IPS DF 6.9 (cell line): ENCODE measurements around the gene PARP6.
A peak's percentile ranks its signal among the peaks of the same experiment; 100 is the strongest.

Experiments used
- DNase-seq: peaks from one replicate; pipeline ENCODE4 v3.0.0-alpha.2; 2013; ENCODE audit warnings: low read depth, low spot score
- H3K27ac ChIP-seq: one replicate; pipeline ENCODE4 v1.5.1; 2013; ENCODE audit warnings: low read length, control low read depth
- H3K27me3 ChIP-seq: 2 replicates; pipeline ENCODE4 v1.6.1; 2013; ENCODE audit warnings: mild to moderate bottlenecking, low read length; ENCODE audit not compliant: control insufficient read depth, insufficient read depth
- H3K36me3 ChIP-seq: 2 replicates; pipeline ENCODE4 v1.6.1; 2013; ENCODE audit warnings: low read length; ENCODE audit not compliant: control insufficient read depth, insufficient read depth
- H3K4me1 ChIP-seq: 2 replicates; pipeline ENCODE4 v1.6.1; 2013; ENCODE audit warnings: low read length; ENCODE audit not compliant: control insufficient read depth, insufficient read depth
- H3K4me3 ChIP-seq: 2 replicates; pipeline ENCODE4 v1.5.1; 2013; ENCODE audit warnings: mild to moderate bottlenecking, low read length
- H3K9me3 ChIP-seq: 2 replicates; pipeline ENCODE4 v1.6.1; 2013; ENCODE audit warnings: low read length, inconsistent platforms; ENCODE audit not compliant: control insufficient read depth, insufficient read depth
- WGBS: extraction: QIAGEN DNeasy Blood & Tissue Kit; methylation state at CpG from one replicate; pipeline ENCODE4 v1.1.7; 2013; ENCODE audit warnings: mixed read lengths, missing lambda C conversion rate; ENCODE audit not compliant: insufficient read length, insufficient coverage; 5-methylcytosine and 5-hydroxymethylcytosine counted together

The PARP6 gene

DNA sequence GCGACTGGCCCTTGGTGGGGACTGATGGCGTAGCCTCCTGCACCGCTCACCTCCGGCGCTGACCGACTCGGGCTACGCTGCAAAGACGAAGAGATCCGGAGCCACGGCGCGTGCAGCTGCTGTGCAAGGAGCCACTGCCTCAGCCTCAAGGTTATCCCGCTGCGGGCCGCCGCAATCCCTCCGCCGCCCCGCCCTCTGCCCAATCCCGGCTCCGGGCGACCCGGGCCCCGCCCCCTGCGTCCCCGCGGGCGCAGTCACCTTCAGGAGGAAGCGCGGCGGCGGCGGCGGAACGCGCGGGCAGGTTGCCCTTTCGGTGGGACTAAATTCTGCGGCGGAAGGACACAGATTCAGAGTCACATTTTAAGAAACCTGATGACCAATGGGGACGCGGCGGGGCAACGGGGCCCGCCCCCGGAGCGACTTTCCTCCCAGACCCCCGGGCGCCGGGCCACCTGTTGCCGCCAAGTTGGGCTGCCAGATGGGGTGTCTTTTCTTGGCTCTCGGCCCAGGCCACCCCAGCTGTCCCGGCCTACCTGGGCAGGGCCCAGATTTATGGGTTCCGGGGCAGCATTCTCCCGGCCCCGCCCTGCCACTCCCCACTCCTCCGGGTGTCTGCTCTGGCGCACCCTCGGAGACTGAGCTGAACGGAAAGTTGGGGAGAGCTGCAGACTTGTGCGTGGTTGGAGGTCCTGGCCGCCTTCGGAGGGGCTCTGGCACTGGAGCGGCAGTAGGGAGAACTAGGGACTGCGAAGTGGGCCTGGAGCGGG is 41.1 kb downstream of the PARP6 start, which contains the start of gene PKM:
Gene PKM, minus strand, starts transcription at position 125 of the 767 bp plus-strand sequence. CDS start 12,093 bp downstream, outside the sequence.
- Histone ChIP-seq H3K9me3 (no peaks in the 10 kb centered on the region), H3K27me3 (no peaks in the 10 kb centered on the region), H3K4me1 (peaks cover 4% of the 10 kb centered on the region), H3K36me3 (no peaks in the 10 kb centered on the region), H3K27ac (no peak within 1 kb of the TSS), H3K4me3 (peak within 1 kb of the TSS; percentile 80)
- peak; percentile 99 for DNase-seq
- no CpG with 5 or more reads among the region's 67 CpGs for whole genome bisulfite sequencing

DNA sequence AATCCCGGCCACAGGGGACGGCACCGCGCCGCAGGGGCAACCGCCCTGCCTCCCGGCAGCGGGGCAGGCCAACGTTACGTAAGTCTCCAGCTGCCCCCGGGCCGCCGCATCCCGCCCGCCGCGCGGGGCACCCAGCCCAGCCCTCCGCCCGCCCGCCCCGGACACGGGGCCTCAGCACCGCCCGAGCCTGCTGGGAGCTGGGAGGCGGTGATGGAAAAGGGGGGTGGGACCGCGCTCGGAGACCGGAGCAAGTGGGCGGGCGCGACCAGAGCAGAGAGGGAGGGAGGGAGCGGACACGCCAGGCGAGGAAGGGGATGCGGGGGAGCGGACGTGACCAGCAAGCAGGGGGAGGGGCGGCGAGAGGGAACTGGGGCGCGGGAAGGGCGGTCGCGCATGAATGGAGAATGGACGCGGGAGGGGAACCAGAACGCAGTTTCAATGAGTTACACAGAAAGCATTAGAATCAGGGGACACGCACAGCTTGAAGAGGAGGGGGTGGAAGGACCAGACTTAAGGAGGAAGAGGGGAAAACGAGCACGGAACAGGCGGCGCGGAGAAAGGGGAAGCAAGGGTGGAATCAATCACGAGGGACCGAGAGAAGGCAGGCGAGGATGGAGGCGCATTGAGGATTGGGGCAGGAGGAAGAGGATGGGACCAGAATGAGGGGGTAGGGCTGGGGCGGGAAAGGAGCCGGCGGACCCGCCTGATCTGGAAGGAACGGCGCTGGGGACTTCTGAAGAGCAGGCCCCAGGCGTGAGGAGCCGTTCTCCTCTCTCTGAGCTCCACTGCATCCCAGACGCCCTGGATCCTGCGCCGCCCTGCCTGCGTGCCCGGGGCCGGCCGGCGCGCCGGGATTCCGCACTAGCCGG is 41.9 kb downstream of the PARP6 start:
- Histone ChIP-seq H3K27me3 (no peaks in the 10 kb centered on the region), H3K4me3 (peak overlapping the region; percentile 80), H3K9me3 (no peaks in the 10 kb centered on the region), H3K4me1 (peaks cover 5% of the 10 kb centered on the region), H3K36me3 (no peaks in the 10 kb centered on the region), H3K27ac (no peak overlapping the region)
- no peak for DNase-seq
- no CpG with 5 or more reads among the region's 79 CpGs for WGBS

DNA sequence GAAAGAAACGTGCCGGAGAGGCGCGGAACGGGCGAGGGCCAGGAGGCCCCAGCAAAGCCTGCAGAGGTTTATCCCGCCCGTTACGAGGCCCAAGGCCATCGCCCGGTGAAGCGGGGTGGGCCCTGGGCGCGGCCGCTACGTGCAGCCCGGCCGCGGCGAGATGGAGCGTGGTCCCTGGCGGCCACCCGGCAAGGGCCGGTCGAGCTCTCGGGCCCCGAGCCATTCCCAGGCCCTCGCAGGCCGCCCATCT is 42.5 kb downstream of the PARP6 start:
- Histone ChIP-seq H3K27ac (no peak overlapping the region), H3K27me3 (no peaks in the 10 kb centered on the region), H3K4me3 (peak overlapping the region; percentile 80), H3K36me3 (no peaks in the 10 kb centered on the region), H3K9me3 (no peaks in the 10 kb centered on the region), H3K4me1 (peaks cover 5% of the 10 kb centered on the region)
- no CpG with 5 or more reads among the region's 29 CpGs for WGBS
- no peak for DNase-seq

DNA sequence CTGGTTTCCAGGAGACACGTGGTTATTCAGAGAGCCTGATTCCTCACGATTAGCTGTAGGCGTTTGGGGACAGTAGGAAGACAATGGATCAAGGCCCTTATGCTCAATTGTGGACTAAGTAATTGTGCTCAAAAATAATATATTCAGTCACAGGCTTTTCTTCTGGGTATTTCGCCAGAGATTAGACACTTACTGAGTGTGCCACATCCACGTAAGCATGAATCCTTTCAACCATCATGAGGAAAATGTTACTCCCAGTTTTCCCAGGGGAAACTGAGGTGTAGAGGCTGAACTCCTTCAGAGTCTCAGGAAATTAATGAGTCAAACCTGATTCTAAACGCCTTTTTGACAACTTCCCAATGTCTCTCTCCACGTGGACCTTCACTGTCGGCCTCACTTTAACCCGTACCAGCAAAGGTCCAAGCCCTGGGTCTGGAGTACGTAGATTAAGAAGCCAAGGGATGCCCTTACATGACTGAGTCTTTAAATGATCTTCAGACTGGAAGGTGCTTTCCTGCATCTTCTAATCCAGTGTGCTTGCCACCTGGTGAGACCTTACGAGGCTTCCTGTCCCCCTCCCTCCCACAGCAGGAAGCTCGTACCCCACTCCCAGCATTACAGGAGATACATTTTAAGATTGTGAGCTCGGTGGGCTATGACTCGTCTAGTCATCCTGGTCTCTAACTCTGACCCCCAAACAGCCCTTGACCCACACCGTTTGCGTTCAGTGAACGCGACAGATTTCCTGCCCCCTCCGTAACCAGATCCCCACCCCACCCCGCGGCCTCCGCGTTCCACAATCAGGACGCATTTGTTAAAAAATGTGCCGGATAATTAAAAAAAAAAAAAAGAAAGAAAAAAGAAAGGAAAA is 43.0 kb downstream of the PARP6 start:
- Histone ChIP-seq H3K4me1 (peaks cover 5% of the 10 kb centered on the region), H3K27me3 (no peaks in the 10 kb centered on the region), H3K36me3 (peaks cover under 1% of the 10 kb centered on the region; the same call in 1 of the 2 replicates), H3K27ac (no peak overlapping the region), H3K4me3 (peak overlapping the region; percentile 80), H3K9me3 (no peaks in the 10 kb centered on the region)
- no CpG with 5 or more reads among the region's 25 CpGs for WGBS
- no peak for DNase-seq

DNA sequence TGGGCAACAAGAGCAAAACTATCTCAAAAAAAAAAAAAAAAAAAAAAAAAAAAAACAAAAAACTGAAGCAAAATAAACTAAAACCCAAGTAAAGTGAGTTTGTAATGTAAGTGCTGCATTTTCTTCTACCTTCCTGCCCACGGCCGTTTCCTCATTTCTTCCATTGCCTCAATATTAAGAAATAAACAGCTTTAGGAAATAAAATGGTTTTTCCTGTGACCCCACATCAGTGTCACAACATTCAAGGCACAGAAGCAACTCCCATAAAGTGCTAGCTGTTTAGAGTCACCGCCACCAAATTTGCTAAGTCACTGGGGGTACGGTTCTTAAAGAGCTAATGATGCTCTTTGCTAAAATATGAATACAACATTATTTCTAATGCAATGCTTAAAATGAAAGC is 44.6 kb downstream of the PARP6 start:
- no peak overlapping the region for H3K27ac ChIP-seq
- no peaks in the 10 kb centered on the region for H3K27me3 ChIP-seq
- no CpG with 5 or more reads among the region's 4 CpGs for WGBS
- peaks cover 8% of the 10 kb centered on the region; the same call in 1 of the 2 replicates for H3K36me3 ChIP-seq
- H3K4me1 ChIP-seq, result peaks cover 5% of the 10 kb centered on the region
- DNase-seq, result no peak
- H3K9me3 ChIP-seq, result no peaks in the 10 kb centered on the region
- H3K4me3 ChIP-seq, result no peak overlapping the region

DNA sequence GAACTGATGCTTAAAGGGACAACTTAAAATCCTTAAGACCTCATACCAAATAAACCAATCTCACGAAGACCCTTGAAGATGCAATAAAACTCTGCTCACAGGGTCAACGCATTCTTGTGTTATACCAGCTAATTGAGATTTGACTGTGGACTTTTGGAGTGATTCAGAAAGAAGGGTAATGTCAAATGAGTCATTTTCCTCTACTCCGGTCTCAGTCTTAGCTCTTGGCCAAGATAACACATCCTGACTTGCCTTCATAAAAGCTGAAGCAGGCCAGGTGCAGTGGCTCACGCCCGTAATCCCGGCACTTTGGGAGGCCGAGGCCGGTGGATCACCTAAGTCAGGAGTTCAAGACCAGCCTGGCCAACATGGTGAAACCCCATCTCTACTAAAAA is 45.2 kb downstream of the PARP6 start:
- DNase-seq, result no peak
- no peak overlapping the region for H3K4me3 ChIP-seq
- H3K4me1 ChIP-seq, result peaks cover 5% of the 10 kb centered on the region
- H3K9me3 ChIP-seq, result no peaks in the 10 kb centered on the region
- H3K27ac ChIP-seq, result no peak overlapping the region
- H3K36me3 ChIP-seq, result peaks cover 10% of the 10 kb centered on the region; the same call in 1 of the 2 replicates
- H3K27me3 ChIP-seq, result no peaks in the 10 kb centered on the region
- no CpG with 5 or more reads among the region's 8 CpGs for WGBS

DNA sequence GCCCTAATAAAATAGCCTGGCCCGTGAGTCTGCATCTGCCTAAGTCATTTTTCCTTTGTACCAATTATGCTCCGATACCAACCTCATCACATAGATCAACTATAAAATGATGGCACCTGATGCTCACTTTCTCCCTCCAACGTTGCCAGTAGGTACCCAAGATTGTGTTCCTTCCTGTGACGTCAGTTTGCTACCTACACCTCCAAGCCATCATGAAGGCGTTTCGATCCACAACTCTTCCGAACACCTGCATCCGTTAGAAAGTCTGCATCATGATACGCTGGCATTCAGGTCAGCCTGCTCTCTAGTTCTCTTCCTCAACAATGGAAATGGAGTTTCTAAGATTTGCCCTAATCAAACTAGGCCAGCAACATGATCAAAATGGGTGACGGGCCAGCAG is 49.1 kb downstream of the PARP6 start:
- no peak overlapping the region for H3K27ac ChIP-seq
- H3K4me1 ChIP-seq, result peaks cover 3% of the 10 kb centered on the region; the same call in 1 of the 2 replicates

DNA sequence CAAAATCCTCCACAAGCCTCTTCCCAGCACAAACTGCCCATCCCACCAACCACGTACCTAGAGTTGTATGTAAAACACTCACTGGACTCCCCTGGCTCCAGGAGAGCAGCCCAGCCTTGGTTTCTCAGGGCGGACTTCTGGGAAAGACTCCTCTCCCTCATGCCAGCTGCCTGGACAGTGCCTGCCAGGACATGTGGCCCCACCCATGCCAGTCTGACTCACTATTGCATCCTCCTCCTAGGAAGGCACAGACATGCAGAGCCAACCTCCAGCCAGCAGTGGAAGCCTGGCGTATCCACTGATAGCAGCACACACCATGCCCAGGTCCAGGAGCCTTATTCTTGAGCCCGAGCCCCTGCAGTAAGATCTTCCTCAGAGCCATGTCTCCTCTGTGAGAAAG is 50.0 kb downstream of the PARP6 start:
- no peak for DNase-seq
- Histone ChIP-seq H3K27me3 (no peaks in the 10 kb centered on the region), H3K36me3 (peaks cover 28% of the 10 kb centered on the region; the same call in 1 of the 2 replicates), H3K9me3 (no peaks in the 10 kb centered on the region), H3K4me1 (peaks cover 3% of the 10 kb centered on the region; the same call in 1 of the 2 replicates), H3K4me3 (no peak overlapping the region), H3K27ac (no peak overlapping the region)
- no CpG with 5 or more reads among the region's 4 CpGs for whole genome bisulfite sequencing

More for the DNA sequence above, 49.1 kb downstream of the PARP6 start:
- H3K36me3 ChIP-seq, result peaks cover 21% of the 10 kb centered on the region; the same call in 1 of the 2 replicates
- no CpG with 5 or more reads among the region's 10 CpGs for WGBS
- H3K27me3 ChIP-seq, result no peaks in the 10 kb centered on the region
- no peaks in the 10 kb centered on the region for H3K9me3 ChIP-seq
- H3K4me3 ChIP-seq, result no peak overlapping the region
- DNase-seq, result no peak

DNA sequence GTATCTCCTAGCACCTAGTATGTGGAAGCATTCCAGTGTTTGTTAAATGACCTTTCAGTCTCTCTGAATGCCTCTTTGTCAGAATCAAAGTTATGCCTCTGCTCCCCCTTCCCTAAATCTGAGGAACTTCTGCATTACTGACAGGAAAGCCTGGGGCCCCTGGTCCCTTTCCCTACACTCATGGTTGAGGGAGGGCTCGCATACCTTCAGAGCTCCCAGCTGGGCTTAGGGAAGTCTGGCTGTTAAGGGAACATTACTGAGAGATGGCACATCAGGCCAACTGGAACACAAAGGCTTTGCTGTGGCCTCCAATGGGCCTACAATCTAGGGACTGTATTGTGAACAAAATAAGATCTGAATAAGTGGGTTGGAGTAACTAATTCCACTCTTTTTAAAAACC is 51.7 kb downstream of the PARP6 start:
- H3K9me3 ChIP-seq, result no peaks in the 10 kb centered on the region
- H3K4me3 ChIP-seq, result no peak overlapping the region
- H3K4me1 ChIP-seq, result no peaks in the 10 kb centered on the region
- H3K36me3 ChIP-seq, result peaks cover 43% of the 10 kb centered on the region
- WGBS, result no CpG with 5 or more reads among the region's 1 CpG
- no peaks in the 10 kb centered on the region for H3K27me3 ChIP-seq
- no peak overlapping the region for H3K27ac ChIP-seq
- DNase-seq, result no peak

DNA sequence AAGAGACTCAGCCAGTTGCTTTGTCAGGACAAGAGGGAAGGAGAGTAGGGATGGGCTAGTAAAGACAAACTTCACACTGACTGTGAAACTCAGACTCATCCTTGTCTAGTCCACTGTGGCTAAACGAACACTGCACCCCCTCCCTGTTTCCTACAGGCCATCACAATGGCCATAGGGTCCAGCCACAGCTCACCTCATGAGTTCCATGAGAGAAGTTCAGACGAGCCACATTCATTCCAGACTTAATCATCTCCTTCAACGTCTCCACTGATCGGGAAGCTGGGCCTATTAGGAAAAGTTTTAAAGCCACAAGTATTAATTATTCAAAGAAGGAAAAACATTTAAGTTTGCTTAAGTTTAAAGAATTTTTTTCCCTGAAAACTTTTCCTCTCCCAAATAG is 55.1 kb downstream of the PARP6 start:
- no peaks in the 10 kb centered on the region for H3K4me1 ChIP-seq
- no peaks in the 10 kb centered on the region for H3K9me3 ChIP-seq
- no peak overlapping the region for H3K4me3 ChIP-seq
- DNase-seq, result no peak
- WGBS, result no CpG with 5 or more reads among the region's 4 CpGs
- H3K27me3 ChIP-seq, result no peaks in the 10 kb centered on the region
- no peak overlapping the region for H3K27ac ChIP-seq
- peaks cover 36% of the 10 kb centered on the region for H3K36me3 ChIP-seq
